Calu3 (cell line): ENCODE results near the gene OLFML3. TPM values are rescaled to one million over a fixed set of nuclear protein-coding genes. Genes with fewer than 3 reads are reported as not detected.

Experiments
- Bru-seq: library from RNA; stranded (reverse); fragments of 400-500 nt; gene quantifications from one replicate; lab custom pipeline; 2021; lab: Mats Ljungman, UMichigan
- BruChase-seq, 2 experiments: library from RNA; stranded (reverse); fragments of 400-500 nt; gene quantifications; one replicate each; lab custom pipeline; 2021; lab: Mats Ljungman, UMichigan
- BruUV-seq: library from RNA; stranded (reverse); fragments of 400-500 nt; replicated peaks from 2 replicates; lab custom pipeline; 2021; lab: Mats Ljungman, UMichigan
- CTCF ChIA-PET: fragments of 300-600 bp; sonication (Branson Sonifier 250); formaldehyde crosslinking; loops from one replicate; lab custom pipeline; 2022; ENCODE audit warnings: antibody characterized with exemption; lab: Charles Lee
- DNase-seq: peaks from one replicate; pipeline ENCODE4 v3.0.0; 2022
- H3K27ac Mint-ChIP-seq: one replicate; pipeline ENCODE4 v1.8.0; 2022; ENCODE audit warnings: mixed read lengths; ENCODE audit not compliant: unreplicated experiment
- H3K27me3 Mint-ChIP-seq: one replicate; pipeline ENCODE4 v1.8.0; 2022; ENCODE audit warnings: mixed read lengths; ENCODE audit not compliant: unreplicated experiment
- H3K36me3 Mint-ChIP-seq: one replicate; pipeline ENCODE4 v1.8.0; 2022; ENCODE audit warnings: mild to moderate bottlenecking, moderate library complexity, mixed read lengths; ENCODE audit not compliant: insufficient read depth, unreplicated experiment
- H3K4me1 Mint-ChIP-seq: one replicate; pipeline ENCODE4 v1.8.0; 2022; ENCODE audit warnings: mild to moderate bottlenecking, low read depth, mixed read lengths; ENCODE audit not compliant: unreplicated experiment
- H3K4me3 Mint-ChIP-seq: one replicate; pipeline ENCODE4 v1.8.0; 2022; ENCODE audit warnings: mild to moderate bottlenecking, low read depth, moderate library complexity, mixed read lengths; ENCODE audit not compliant: unreplicated experiment
- H3K9me3 Mint-ChIP-seq: one replicate; pipeline ENCODE4 v1.8.0; 2022; ENCODE audit warnings: low read depth, mixed read lengths; ENCODE audit not compliant: unreplicated experiment
- intact Hi-C: fragments of 100-400 bp; cut with micrococcal nuclease; formaldehyde crosslinking; loops from one replicate; pipeline ENCODE4 v1.10.0; 2022; ENCODE audit not compliant: unreplicated experiment
- long read RNA-seq: library from polyadenylated mRNA; stranded (forward); transcript quantifications from one replicate; pipeline ENCODE4 v2.0.0, GENCODE V29; 2022
- total RNA-seq: library from RNA; stranded (reverse); gene quantifications from 2 replicates; pipeline ENCODE4 v1.2.3, GENCODE V29; 2022
- TF ChIP-seq, protein P1 (sequence below): fragments of 200-600 bp; IDR thresholded peaks from one replicate; pipeline ENCODE4 v1.8.0; 2022; ENCODE audit warnings: antibody characterized with exemption; ENCODE audit not compliant: unreplicated experiment

Gene OLFML3, protein sequence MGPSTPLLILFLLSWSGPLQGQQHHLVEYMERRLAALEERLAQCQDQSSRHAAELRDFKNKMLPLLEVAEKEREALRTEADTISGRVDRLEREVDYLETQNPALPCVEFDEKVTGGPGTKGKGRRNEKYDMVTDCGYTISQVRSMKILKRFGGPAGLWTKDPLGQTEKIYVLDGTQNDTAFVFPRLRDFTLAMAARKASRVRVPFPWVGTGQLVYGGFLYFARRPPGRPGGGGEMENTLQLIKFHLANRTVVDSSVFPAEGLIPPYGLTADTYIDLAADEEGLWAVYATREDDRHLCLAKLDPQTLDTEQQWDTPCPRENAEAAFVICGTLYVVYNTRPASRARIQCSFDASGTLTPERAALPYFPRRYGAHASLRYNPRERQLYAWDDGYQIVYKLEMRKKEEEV
- total RNA-seq (0.24 TPM in 1 of 2 replicates, not detected in the other), Bru-seq, nascent RNA (percentile 32 among the genes with signal in this experiment), BruChase-seq, experiment 1, labeled RNA remaining after a 6-hour chase (percentile 22 among the genes with signal in this experiment), BruChase-seq, experiment 2, labeled RNA remaining after a 2-hour chase (percentile 20 among the genes with signal in this experiment)
- long read RNA-seq, partial matches to known transcripts: 0 of 1 reads
- long read RNA-seq, other reads (novel, unspliced or antisense): 1 of 1 reads

DNA sequence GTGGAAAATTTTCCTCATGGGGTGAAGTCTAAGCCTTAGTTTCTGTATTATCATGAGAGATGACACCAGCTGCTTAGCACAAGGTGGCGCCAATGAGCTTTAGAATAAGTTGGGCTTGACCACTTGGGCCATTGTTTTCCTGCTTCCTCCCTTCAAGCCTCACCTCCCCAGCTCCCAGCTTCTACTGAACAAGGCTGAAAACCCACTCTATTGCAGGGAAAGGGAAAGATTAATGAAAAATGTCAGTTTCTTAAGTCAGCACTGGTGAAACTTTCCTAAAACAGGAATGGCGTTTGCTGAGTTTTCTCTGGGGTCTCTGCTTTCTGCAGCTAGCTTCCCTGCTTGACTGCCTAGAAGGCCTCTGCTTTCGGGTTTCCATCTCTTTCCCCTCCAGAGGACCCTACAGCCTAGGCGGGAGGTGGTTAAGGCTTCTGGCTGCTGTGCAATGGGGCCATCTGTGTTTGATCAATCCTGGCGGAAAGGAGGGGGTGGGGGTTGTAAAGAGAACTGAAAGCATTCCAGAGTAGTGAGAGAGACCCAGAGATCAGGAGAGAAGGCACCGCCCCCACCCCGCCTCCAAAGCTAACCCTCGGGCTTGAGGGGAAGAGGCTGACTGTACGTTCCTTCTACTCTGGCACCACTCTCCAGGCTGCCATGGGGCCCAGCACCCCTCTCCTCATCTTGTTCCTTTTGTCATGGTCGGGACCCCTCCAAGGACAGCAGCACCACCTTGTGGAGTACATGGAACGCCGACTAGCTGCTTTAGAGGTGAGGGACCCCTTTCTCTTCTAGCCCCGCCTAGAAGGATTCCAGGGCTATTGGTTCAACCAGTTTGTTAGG is at the start of gene OLFML3:
TSS of gene OLFML3 (plus strand) at position 612 of the 840 bp plus-strand sequence. CDS start at position 655, 43 bp downstream.
- TF ChIP-seq, protein P1, sequence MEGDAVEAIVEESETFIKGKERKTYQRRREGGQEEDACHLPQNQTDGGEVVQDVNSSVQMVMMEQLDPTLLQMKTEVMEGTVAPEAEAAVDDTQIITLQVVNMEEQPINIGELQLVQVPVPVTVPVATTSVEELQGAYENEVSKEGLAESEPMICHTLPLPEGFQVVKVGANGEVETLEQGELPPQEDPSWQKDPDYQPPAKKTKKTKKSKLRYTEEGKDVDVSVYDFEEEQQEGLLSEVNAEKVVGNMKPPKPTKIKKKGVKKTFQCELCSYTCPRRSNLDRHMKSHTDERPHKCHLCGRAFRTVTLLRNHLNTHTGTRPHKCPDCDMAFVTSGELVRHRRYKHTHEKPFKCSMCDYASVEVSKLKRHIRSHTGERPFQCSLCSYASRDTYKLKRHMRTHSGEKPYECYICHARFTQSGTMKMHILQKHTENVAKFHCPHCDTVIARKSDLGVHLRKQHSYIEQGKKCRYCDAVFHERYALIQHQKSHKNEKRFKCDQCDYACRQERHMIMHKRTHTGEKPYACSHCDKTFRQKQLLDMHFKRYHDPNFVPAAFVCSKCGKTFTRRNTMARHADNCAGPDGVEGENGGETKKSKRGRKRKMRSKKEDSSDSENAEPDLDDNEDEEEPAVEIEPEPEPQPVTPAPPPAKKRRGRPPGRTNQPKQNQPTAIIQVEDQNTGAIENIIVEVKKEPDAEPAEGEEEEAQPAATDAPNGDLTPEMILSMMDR: peak; percentile 38
- no peak within 1 kb of the TSS for H3K27ac Mint-ChIP-seq
- CTCF ChIA-PET: interaction anchor here (0.5 to 1.7 kb wide), 3 partner anchors 40 to 304 kb away, joined by 3 to 24 read pairs (median 3); no protein-coding TSS in a partner anchor

DNA sequence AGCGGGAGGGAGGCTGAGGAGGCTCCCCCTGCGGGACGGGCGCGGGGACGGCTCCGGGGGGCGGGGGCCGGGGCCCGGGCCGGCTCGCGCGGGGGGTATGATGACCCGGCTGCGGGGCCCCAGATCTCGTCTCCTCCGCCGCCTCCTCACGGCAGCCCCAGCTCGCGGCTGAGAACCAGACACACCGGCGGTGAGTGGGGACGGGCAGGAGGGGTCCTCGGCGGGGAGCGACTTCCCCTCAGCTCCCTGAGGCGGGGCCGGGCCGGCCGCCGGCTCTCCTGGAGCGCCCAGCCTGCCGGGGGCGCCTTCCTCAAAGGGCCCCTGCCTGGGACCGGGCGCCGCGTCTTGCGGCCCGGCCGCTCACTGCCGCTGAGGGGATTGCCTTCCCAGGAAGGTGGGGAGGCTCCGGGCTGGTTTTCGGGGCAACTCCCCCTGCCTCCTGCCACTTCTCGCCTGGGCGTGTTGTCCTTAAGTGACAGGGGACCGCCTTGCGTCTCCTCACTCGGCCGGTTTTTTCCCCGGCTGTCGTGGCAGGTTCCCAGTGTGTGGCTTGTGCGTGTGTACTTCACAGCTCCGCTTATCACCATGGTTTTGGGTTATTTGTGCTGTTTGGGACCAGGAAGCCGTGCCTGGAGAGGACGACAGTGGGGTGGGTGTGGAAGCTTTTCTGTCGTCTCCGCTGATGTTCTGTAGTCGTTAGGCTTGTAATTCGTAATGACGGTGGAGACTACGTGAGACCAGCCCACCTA is 49.4 kb upstream of the OLFML3 start:
- Mint-ChIP-seq H3K9me3 (no peaks in the 10 kb centered on the region), H3K27ac (peak overlapping the region; percentile 89), H3K4me3 (peak overlapping the region; percentile 85), H3K4me1 (peaks cover 47% of the 10 kb centered on the region), H3K27me3 (no peaks in the 10 kb centered on the region), H3K36me3 (peaks cover 43% of the 10 kb centered on the region)
- DNase-seq: peak; percentile 34
- BruUV-seq: no TSS peak
- CTCF ChIA-PET: interaction anchor here (0.5 to 3.1 kb wide), 4 partner anchors 23 to 43 kb away, joined by 3 to 15 read pairs (median 3); partner anchors contain the start of genes AP4B1 and DCLRE1B
- intact Hi-C loops: loop anchor here (1.0 kb wide), 2 partner anchors 25 to 95 kb away; partner anchors contain the start of gene DCLRE1B
- TF ChIP-seq, protein P1: no peak

More for the DNA sequence above, at the start of gene OLFML3:
- H3K9me3 Mint-ChIP-seq: no peaks in the 10 kb centered on the region
- intact Hi-C loops: loop anchor here (2.0 kb wide), 1 partner anchor 304 kb away; no protein-coding TSS in a partner anchor
- peaks cover 8% of the 10 kb centered on the region for H3K4me1 Mint-ChIP-seq
- no peaks in the 10 kb centered on the region for H3K36me3 Mint-ChIP-seq
- DNase-seq: peak; percentile 70
- H3K4me3 Mint-ChIP-seq: peak within 1 kb of the TSS; percentile 13
- BruUV-seq: no TSS peak
- peaks cover 34% of the 10 kb centered on the region for H3K27me3 Mint-ChIP-seq

DNA sequence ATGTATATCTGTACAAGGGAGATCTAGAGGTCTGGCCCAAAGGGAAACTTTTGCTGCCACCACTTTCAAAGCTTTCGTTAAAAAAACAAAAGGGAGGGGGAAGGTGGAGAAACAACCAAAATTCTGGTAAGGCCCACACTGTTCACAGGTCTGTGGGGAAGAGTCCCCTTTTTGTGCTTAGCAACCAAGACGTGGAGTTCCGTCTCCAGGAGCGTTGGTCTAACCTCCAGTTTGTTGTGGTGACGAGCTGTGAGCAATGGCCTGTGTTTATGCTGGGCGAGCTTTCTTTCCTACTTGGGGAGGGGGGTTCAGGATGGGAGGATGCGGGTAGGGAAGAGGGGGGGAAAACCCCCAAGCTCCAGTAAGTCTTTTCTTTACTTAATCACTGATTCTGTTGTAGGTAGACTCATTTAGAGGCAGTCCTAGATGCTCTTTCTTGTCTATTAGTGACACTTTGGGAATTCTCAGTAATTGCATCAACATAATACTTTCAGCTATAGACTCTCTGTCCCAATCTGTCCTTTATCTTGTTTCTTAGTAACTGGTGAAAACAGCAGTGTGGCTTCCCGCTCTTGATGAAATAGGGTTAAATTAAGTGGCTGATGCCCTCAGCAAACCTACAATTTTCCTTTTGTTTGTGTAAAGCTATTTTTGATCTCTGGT is 48.6 kb upstream of the OLFML3 start:
- no peaks in the 10 kb centered on the region for H3K9me3 Mint-ChIP-seq
- DNase-seq: peak; percentile 18
- TF ChIP-seq, protein P1: no peak
- CTCF ChIA-PET: interaction anchor here (1.2 to 3.1 kb wide), 3 partner anchors 22 to 44 kb away, joined by 3 to 15 read pairs (median 3); partner anchors contain the start of genes AP4B1 and DCLRE1B
- H3K27ac Mint-ChIP-seq: peak overlapping the region; percentile 74
- H3K27me3 Mint-ChIP-seq: no peaks in the 10 kb centered on the region
- peaks cover 43% of the 10 kb centered on the region for H3K36me3 Mint-ChIP-seq
- peak overlapping the region; percentile 85 for H3K4me3 Mint-ChIP-seq
- BruUV-seq: no TSS peak
- peaks cover 47% of the 10 kb centered on the region for H3K4me1 Mint-ChIP-seq
- intact Hi-C loops: no loop called here
